ENCODE data around the gene TMEM30B. TPM values are rescaled to one million over a fixed set of nuclear protein-coding genes. Genes with fewer than 3 reads are reported as not detected.

The TMEM30B gene
- total and polyA plus RNA-seq, 2 of the 4 experiments (the other 2 are of a cell fraction) = 0.03 TPM; not detected in 1

GRCh38 chr14:61287196-61287595 lies 6.1 kb upstream of the TMEM30B start:
- no peak overlapping the region for H3K56ac ChIP-seq (ENCODE audit: extremely low read depth, insufficient read depth, low read length)
- in situ Hi-C loops (cut with MboI; ENCODE audit: low sequenced_read_pairs) = loop anchor here (10.0 kb wide), 1 partner anchor 942 kb away; no protein-coding TSS in a partner anchor
- H4K20me1 ChIP-seq (ENCODE audit: insufficient read depth, low read length) = no peaks in the 10 kb centered on the region
- DNase-seq = no peak
- H2AFZ ChIP-seq (replicated peaks; ENCODE audit: low read length, poor library complexity) = no peak overlapping the region
- H4K91ac ChIP-seq (ENCODE audit: insufficient read depth, low read depth, low read length) = no peak overlapping the region
- H2AK9ac ChIP-seq (replicated peaks; ENCODE audit: low read depth, low read length, poor library complexity) = no peak overlapping the region
- H3K23ac ChIP-seq (ENCODE audit: low read depth, low read length) = no peak overlapping the region
- H2AK5ac ChIP-seq (ENCODE audit: low read depth, low read length) = no peak overlapping the region
- no peak overlapping the region for H3K18ac ChIP-seq (ENCODE audit: low read depth, low read length)
- no peak overlapping the region for H2BK5ac ChIP-seq (ENCODE audit: low read depth, low read length, poor library complexity, severe bottlenecking)
- no peak overlapping the region for H4K5ac ChIP-seq (ENCODE audit: low read depth, low read length)
- WGBS, 2 experiments (ENCODE audit: extremely low coverage in 2 of 2, insufficient read length in 1 of 2) = no CpG with 5 or more reads among the region's 7 CpGs
- H3K4me3 ChIP-seq (ENCODE audit: insufficient read depth, low read depth, low read length) = no peak overlapping the region
- no peaks in the 10 kb centered on the region for H3K4me1 ChIP-seq (ENCODE audit: control insufficient read depth, insufficient read depth, low read length)
- H2BK15ac ChIP-seq (ENCODE audit: low read depth, low read length) = no peak overlapping the region
- H3K9me3 ChIP-seq (ENCODE audit: control insufficient read depth, insufficient read depth, low read length) = no peaks in the 10 kb centered on the region
- ATAC-seq (ENCODE audit: low read depth) = no peak
- H3K9ac ChIP-seq (ENCODE audit: low read depth, low read length) = no peak overlapping the region
- no peak overlapping the region for H2BK120ac ChIP-seq (ENCODE audit: low read depth, low read length)
- H3K4ac ChIP-seq (ENCODE audit: low read depth, low read length) = no peak overlapping the region
- intact Hi-C loops (cut with micrococcal nuclease) = loop anchor here (2.0 to 5.0 kb wide), 3 partner anchors 725 to 1036 kb away; no protein-coding TSS in a partner anchor
- no peaks in the 10 kb centered on the region for H3K79me1 ChIP-seq (ENCODE audit: low read depth in 1 of 2, low read length in 2 of 2)
- no peak overlapping the region for H3K4me2 ChIP-seq (ENCODE audit: low read depth, low read length)
- POLR2A ChIA-PET (ENCODE audit: unreplicated experiment) = no interaction called here
- no peaks in the 10 kb centered on the region for H3K9me1 ChIP-seq (ENCODE audit: insufficient read depth, low read length)
- H3K27ac ChIP-seq (ENCODE audit: insufficient read depth, low read length) = no peak overlapping the region
- no peaks in the 10 kb centered on the region for H3K36me3 ChIP-seq (ENCODE audit: control insufficient read depth, insufficient read depth, low read length)
- BruUV-seq (replicated peaks) = no TSS peak
- CTCF ChIA-PET = no interaction called here
- dilution Hi-C loops (cut with HindIII; ENCODE audit: low sequenced_read_pairs, unreplicated experiment) = no loop called here
- H3K14ac ChIP-seq (replicated peaks; ENCODE audit: low read depth, low read length) = no peak overlapping the region
- H3K27me3 ChIP-seq (ENCODE audit: control insufficient read depth, insufficient read depth, low read length) = peaks cover 5% of the 10 kb centered on the region
- H2BK20ac ChIP-seq (ENCODE audit: low read depth, low read length) = no peak overlapping the region
- no peak overlapping the region for H4K8ac ChIP-seq (ENCODE audit: low read depth in 2 of 2, low read length in 2 of 2)
- TF ChIP-seq NFE2L2 (IDR thresholded peaks at IDR 0.05; ENCODE audit: low read depth, low read length) = no peak

Measured in IMR-90 (cell line).